ENCODE data around the gene ALS2CL.

DNA sequence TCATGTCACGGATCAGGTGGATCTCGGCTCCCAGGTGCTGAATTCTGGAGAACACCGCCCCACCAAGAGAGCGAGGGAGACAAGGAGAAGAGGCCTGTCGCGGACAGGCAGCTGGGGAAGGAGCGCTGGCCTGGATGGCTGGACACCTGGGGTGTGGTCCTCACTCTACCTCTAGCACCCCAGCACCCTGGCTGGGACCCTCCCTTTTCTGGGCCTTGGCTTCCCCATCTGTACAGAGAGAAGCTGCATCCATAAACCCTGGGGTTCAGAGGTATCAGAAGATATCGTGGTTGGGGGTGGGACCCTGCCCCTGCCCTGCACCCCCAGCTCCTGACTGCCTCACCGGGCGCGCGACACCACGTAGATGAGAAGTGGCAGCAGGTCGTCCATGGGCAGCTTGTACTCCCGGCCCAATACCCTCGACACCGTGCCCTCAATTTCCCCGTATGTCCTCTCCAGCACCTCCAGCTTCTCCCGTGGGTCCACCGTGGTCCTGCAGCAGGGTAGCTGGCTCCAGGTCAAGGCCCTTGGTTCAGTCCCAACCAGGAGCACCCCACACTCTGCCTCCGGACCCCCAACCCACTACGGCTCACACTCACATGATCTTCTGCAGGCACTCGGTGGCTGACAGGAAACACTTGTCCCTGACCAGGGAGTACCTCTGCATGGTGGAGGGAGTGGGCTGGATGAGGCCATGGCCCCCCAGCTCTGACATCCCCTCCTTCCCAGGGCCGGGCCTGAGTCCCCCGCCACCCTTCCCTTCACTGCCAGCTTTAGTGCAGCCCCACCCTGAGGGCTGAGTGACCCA, 21.7 kb downstream of the ALS2CL start:
- TF ChIP-seq MAX (IDR thresholded peaks at IDR 0.05), result no peak
- TF ChIP-seq EGR1 (IDR thresholded peaks at IDR 0.05), result no peak
- TF ChIP-seq, protein P1, sequence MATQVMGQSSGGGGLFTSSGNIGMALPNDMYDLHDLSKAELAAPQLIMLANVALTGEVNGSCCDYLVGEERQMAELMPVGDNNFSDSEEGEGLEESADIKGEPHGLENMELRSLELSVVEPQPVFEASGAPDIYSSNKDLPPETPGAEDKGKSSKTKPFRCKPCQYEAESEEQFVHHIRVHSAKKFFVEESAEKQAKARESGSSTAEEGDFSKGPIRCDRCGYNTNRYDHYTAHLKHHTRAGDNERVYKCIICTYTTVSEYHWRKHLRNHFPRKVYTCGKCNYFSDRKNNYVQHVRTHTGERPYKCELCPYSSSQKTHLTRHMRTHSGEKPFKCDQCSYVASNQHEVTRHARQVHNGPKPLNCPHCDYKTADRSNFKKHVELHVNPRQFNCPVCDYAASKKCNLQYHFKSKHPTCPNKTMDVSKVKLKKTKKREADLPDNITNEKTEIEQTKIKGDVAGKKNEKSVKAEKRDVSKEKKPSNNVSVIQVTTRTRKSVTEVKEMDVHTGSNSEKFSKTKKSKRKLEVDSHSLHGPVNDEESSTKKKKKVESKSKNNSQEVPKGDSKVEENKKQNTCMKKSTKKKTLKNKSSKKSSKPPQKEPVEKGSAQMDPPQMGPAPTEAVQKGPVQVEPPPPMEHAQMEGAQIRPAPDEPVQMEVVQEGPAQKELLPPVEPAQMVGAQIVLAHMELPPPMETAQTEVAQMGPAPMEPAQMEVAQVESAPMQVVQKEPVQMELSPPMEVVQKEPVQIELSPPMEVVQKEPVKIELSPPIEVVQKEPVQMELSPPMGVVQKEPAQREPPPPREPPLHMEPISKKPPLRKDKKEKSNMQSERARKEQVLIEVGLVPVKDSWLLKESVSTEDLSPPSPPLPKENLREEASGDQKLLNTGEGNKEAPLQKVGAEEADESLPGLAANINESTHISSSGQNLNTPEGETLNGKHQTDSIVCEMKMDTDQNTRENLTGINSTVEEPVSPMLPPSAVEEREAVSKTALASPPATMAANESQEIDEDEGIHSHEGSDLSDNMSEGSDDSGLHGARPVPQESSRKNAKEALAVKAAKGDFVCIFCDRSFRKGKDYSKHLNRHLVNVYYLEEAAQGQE (IDR thresholded peaks at IDR 0.05; ENCODE audit: low read depth), result no peak
- TF ChIP-seq YY1 (IDR thresholded peaks at IDR 0.05; ENCODE audit: low read depth), result no peak
- TF ChIP-seq CEBPB (IDR thresholded peaks at IDR 0.05), result no peak
- TF ChIP-seq RAD21 (IDR thresholded peaks at IDR 0.05; ENCODE audit: low read depth), result no peak
- TF ChIP-seq USF1 (IDR thresholded peaks at IDR 0.05), result no peak
- no peak for TF ChIP-seq TEAD4 (IDR thresholded peaks at IDR 0.05)
- TF ChIP-seq EP300 (IDR thresholded peaks at IDR 0.05; ENCODE audit: borderline replicate concordance), result no peak
- TF ChIP-seq CREB1 (IDR thresholded peaks at IDR 0.05; ENCODE audit: low read depth), result no peak
- no peak for TF ChIP-seq TAF1 (IDR thresholded peaks at IDR 0.05; ENCODE audit: low read depth)

Data from Ishikawa (cell line).